GM12864 (cell line): ENCODE data around the gene FIBIN.
"Not testable (repeated sequence)": the region's sequence is repeated elsewhere in the genome, so short reads cannot be mapped to it uniquely, and the experiment has no call there.

Source experiments
- DNase-seq: peaks from one replicate; pipeline ENCODE4 v3.0.0-alpha.2; 2011; ENCODE audit warnings: low read depth
- H3K4me3 ChIP-seq: 2 replicates; pipeline ENCODE4 v1.5.1; 2011; ENCODE audit warnings: mild to moderate bottlenecking, low read depth, low read length, control low read depth
- TF ChIP-seq, protein P1 (sequence below): IDR thresholded peaks from 2 replicates; pipeline ENCODE4 v1.5.1; 2011; ENCODE audit warnings: low read depth, mild to moderate bottlenecking, moderate library complexity, low read length, control low read depth, inconsistent platforms; ENCODE audit errors: missing control alignments

Gene FIBIN

DNA sequence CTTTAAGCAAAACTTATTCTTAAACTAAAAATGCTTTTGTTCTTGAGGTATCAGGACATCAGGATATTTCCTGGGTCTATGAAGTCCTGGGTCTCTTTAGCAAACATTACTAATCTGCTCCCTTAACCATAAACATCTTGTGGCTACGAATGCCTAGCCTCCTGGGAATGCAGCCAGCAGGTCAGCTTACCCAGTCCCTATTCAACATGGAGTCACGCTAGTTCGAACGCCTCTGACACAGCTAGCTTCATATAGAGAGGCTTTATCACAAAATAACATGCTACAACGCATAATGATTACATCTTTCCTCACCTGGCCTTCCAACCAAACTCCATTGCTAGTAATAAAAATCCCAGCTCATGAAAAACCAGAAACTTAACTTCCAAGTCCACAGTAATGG, 17.5 kb upstream of the FIBIN start:
- no peak for DNase-seq
- TF ChIP-seq, protein P1, sequence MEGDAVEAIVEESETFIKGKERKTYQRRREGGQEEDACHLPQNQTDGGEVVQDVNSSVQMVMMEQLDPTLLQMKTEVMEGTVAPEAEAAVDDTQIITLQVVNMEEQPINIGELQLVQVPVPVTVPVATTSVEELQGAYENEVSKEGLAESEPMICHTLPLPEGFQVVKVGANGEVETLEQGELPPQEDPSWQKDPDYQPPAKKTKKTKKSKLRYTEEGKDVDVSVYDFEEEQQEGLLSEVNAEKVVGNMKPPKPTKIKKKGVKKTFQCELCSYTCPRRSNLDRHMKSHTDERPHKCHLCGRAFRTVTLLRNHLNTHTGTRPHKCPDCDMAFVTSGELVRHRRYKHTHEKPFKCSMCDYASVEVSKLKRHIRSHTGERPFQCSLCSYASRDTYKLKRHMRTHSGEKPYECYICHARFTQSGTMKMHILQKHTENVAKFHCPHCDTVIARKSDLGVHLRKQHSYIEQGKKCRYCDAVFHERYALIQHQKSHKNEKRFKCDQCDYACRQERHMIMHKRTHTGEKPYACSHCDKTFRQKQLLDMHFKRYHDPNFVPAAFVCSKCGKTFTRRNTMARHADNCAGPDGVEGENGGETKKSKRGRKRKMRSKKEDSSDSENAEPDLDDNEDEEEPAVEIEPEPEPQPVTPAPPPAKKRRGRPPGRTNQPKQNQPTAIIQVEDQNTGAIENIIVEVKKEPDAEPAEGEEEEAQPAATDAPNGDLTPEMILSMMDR = no peak
- no peak overlapping the region for H3K4me3 ChIP-seq

DNA sequence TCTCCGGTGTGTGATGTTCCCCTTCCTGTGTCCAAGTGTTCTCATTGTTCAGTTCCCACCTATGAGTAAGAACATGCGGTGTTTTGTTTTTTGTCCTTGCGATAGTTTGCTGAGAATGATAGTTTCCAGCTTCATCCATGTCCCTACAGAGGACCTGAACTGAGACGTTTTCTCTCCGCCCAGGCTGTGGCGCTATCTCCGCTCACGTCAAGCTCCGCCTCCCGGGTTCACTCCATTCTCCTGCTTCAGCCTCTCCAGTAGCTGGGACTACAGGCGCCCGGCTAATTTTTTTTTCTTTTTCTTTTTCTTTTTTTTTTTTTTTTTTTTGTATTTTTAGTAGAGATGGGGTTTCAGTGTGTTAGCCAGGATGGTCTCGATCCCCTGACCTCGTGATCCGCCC, 16.7 kb upstream of the FIBIN start:
- not testable (repeated sequence) for DNase-seq, H3K4me3 ChIP-seq

DNA sequence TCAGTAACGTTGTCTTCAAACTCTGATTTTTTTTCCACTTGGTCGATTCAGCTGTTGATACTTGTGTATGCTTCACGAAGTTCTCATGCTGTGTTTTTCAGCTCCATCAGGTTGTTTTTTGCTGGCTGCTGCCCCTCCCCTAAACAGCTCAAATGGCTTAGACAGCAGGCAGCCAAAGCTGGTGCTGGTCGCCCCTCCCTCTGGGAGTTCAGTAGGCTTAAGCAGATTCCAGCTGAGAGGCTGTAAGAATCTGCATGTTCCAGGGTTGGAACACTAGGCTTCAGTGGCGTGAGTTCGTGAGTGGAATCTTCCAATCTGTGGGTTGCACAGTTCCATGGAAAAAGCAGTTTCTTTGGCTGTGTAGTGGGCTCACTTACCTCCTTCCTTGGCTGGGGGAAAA, 10.3 kb upstream of the FIBIN start:
- TF ChIP-seq, protein P1 = no peak
- DNase-seq = no peak
- H3K4me3 ChIP-seq = no peak overlapping the region

DNA sequence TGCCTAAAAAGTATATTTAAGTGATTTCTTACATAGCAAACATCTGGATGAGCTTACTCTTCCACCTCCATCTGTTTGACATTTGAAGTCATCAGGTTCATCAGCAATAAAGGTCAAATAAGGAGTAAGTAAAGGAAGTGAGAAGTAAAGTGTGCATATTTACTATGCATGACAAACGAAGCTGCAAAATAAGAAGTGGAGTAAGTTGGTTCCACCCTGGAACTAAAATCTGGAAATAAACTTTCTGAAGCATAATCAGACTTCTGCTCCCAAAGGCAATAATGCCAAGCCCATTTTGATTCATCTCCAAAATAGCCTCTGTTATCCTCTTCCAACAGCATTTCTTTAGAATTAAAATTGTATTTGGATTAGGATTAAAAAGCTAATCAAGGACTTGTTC, 8.4 kb upstream of the FIBIN start:
- H3K4me3 ChIP-seq = no peak overlapping the region
- TF ChIP-seq, protein P1 = no peak
- DNase-seq = no peak

DNA sequence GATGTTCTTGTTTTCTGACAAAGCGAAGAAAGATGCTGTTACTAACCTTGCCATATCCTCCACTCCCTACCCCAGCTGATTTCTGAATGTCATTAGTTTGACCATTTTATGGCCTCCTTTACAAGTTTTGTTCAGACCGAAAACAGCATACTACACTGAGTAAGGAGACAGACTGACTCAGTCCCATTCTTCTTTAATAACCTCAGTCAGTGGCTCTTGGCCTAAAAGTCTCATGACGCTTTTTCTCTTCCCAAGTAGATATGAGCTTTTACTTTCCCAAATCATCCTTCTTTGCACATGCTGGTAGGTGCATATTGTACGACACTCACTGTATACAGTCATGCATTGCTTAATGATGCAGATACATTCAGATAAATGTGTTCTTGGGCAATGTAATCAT, 8.0 kb upstream of the FIBIN start:
- DNase-seq = no peak
- TF ChIP-seq, protein P1 = no peak
- H3K4me3 ChIP-seq = no peak overlapping the region

DNA sequence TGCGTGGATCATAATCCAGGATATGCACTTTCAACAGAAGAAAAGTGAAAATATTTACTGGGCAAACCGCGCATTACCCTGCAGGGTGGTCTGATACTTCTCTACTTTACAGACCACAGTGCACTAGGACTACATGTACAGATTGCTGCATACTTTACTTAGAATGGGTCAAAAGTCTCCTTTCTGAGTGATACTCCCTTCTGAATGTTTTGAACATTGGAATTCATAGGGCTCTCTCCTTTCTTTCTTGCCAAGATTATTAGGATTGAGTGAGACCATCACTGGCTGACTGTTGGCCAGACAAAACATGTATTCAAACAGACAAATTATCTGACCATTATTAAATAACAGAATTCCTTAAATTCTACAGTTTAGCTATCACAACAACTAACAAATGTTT, 6.6 kb upstream of the FIBIN start:
- TF ChIP-seq, protein P1 = no peak
- DNase-seq = no peak

DNA sequence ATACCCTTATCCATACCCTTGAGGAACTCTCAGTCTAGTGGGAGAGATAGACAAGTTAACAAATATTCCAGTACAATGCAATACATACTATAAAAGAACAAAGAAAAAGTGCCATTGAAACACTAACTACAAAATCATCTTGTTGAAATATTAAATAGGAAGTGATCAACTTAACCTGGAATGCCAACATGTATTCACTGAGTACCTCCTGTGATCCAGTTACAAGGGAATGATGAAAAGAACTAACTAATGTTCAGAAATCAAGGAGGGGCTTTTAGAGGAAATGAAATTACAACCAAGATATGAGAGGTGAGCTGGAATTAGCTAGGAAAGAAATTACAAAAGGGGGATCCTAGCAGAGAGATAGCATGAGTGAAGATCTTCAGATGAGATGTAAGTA, 6.2 kb upstream of the FIBIN start:
- TF ChIP-seq, protein P1 = no peak
- H3K4me3 ChIP-seq = no peak overlapping the region
- no peak for DNase-seq

More for the DNA sequence above, 6.6 kb upstream of the FIBIN start:
- no peak overlapping the region for H3K4me3 ChIP-seq

DNA sequence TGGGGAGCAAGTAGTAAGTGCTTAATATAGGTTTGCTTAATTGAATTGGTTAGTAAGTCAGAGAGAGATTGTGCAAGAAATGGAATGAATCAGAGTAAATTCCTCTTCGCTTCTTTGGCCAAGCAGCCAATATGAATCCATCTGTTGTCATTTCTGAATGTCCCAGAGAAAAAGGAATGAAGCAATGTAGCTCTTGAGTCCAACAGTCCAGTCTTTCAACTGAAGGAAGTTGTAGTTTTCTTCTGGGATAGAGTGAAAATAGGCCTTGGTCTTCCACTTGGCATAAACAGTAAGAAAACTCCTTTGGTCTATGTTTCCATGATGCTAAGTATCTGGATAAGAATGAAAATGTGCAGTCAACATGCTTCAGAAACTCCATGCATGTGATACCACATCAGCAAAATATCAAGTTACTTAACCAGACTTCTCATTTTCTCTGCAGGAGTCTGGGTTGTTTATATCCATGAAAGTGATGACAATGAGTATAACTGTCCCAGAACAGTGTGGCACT, 1.8 kb upstream of the FIBIN start:
- TF ChIP-seq, protein P1 = no peak
- H3K4me3 ChIP-seq = no peak overlapping the region
- DNase-seq = no peak
